ENCODE data around the gene HIC1. TPM values are rescaled to one million over a fixed set of nuclear protein-coding genes. Genes with fewer than 3 reads are reported as not detected.

Gene HIC1
- total and polyA plus RNA-seq, 9 of the 15 experiments (the other 6 are each of a cell fraction or from before 2014, with no cell fraction given) = 0.01 to 2.5 (median 0.18) TPM

- TF ChIP-seq ZBTB7A (IDR thresholded peaks at IDR 0.05; ENCODE audit: borderline replicate concordance, control insufficient read depth, low read depth, low read length) (peak; percentile 70), NR0B1 (IDR thresholded peaks at IDR 0.05; ENCODE audit: partially characterized antibody) (no peak), GTF2A2 (tag; IDR thresholded peaks at IDR 0.05) (no peak), CHCHD3 (CRISPR knock-in tag; IDR thresholded peaks at IDR 0.05) (no peak), RB1 (IDR thresholded peaks at IDR 0.05; ENCODE audit: low read depth) (peak; percentile 18; the same call in 1 of the 2 replicates), HMG20B (CRISPR knock-in tag; IDR thresholded peaks at IDR 0.05) (no peak), MAX (CRISPR knock-in tag; IDR thresholded peaks at IDR 0.05) (peak; percentile 74), KDM1A (IDR thresholded peaks at IDR 0.05) (no peak), RBFOX2 (IDR thresholded peaks at IDR 0.05; ENCODE audit: low read depth, low read length) (peak; percentile 55), MTA1 (IDR thresholded peaks at IDR 0.05; ENCODE audit: borderline replicate concordance) (no peak), ZNF830 (CRISPR knock-in tag; IDR thresholded peaks at IDR 0.05) (no peak), MCM7 (IDR thresholded peaks at IDR 0.05) (no peak), PREB (CRISPR knock-in tag; IDR thresholded peaks at IDR 0.05) (no peak), NCOA6 (IDR thresholded peaks at IDR 0.05) (no peak; the same call in 1 of the 2 replicates), CREB1 (IDR thresholded peaks at IDR 0.05) (peak; percentile 89), CREB1 (CRISPR knock-in tag; IDR thresholded peaks at IDR 0.05) (peak; percentile 90), ZBTB12 (CRISPR knock-in tag; IDR thresholded peaks at IDR 0.05) (peak; percentile 88), ATF3 (IDR thresholded peaks at IDR 0.05) (0 out of 2 replicates have a peak, but pooled peaks have one; percentile 19), ATF3 (CRISPR knock-in tag; conservative IDR thresholded peaks at IDR 0.05) (no peak), ZBTB33 (CRISPR knock-in tag; IDR thresholded peaks at IDR 0.05) (no peak), ZNF668 (CRISPR knock-in tag; IDR thresholded peaks at IDR 0.05) (no peak), SREBF1 (IDR thresholded peaks at IDR 0.05; ENCODE audit: borderline replicate concordance, low read depth, low read length) (no peak)
These were observed 4.4 kb upstream of the HIC1 start (continued) for GRCh38 chr17:2050300-2051060.

Data from K562 (cell line).